K562 (cell line): ENCODE measurements around the gene GNAQ. TPM values are rescaled to one million over a fixed set of nuclear protein-coding genes. Genes with fewer than 3 reads are reported as not detected.

Source experiments
- ATAC-seq: fragments of 200-7000 bp; cut with Tn5 transposase; 3 replicates; pipeline ENCODE4 v1.9.1; 2020; ENCODE audit warnings: moderate library complexity
- BruUV-seq: library from RNA; stranded (reverse); fragments of 400-500 nt; replicated peaks from 2 replicates; lab custom pipeline; 2021; lab: Mats Ljungman, UMichigan
- CTCF ChIA-PET: fragments of 300-600 bp; formaldehyde crosslinking; extraction: SDS; loops from one replicate; lab custom pipeline; 2021; ENCODE audit warnings: low intra/inter-chr PET ratio; lab: Yijun Ruan, JAX
- POLR2A ChIA-PET: fragments of 300-600, 350-650 bp; sonication (Branson Sonifier 250); formaldehyde crosslinking; extraction: SDS; loops from one replicate; lab custom pipeline; 2021; ENCODE audit warnings: antibody characterized with exemption, inconsistent platforms; lab: Yijun Ruan, JAX
- DNase-seq, 4 experiments: peaks; one replicate each; pipeline versions ENCODE4 v3.0.0 to v3.0.0-alpha.2; 2011 to 2018; ENCODE audit warnings: low spot score in 3 of 4, mixed read lengths in 3 of 4; ENCODE audit errors: extremely low read depth in 1 of 4
- FAIRE-seq: peaks from 2 replicates; lab custom pipeline; 2011; peaks lifted over from hg19 to GRCh38; lab: Jason Lieb, UNC
- H2AFZ ChIP-seq: 2 replicates; pipeline ENCODE4 v1.6.0; 2011; ENCODE audit warnings: low read depth, low read length, control low read depth, inconsistent platforms
- H3K27ac ChIP-seq: fragments of 200-600 bp; 3 replicates; pipeline ENCODE4 v1.8.0; 2011; ENCODE audit warnings: low read depth, mild to moderate bottlenecking, control low read depth, inconsistent platforms, low read length, moderate library complexity, mixed read lengths; ENCODE audit errors: extremely low read depth
- H3K27me3 ChIP-seq, 2 experiments: fragments of 300-600 bp in 1 of 2; 2 replicates in 1 of 2; 3 replicates in 1 of 2; pipeline versions ENCODE4 v1.6.0 to v1.8.0; 2011; ENCODE audit warnings: inconsistent platforms in 2 of 2, low read length in 2 of 2, mild to moderate bottlenecking in 1 of 2, mixed read lengths in 1 of 2, moderate library complexity in 1 of 2; ENCODE audit not compliant: control insufficient read depth in 2 of 2, insufficient read depth in 2 of 2
- H3K36me3 ChIP-seq: fragments of 300-600 bp; 3 replicates; pipeline ENCODE4 v1.8.0; 2011; ENCODE audit warnings: mild to moderate bottlenecking, low read length, inconsistent platforms; ENCODE audit not compliant: control insufficient read depth, insufficient read depth
- H3K4me1 ChIP-seq, 2 experiments: fragments of 200-600 bp in 1 of 2; replicated peaks in 1 of 2; 2 replicates in 1 of 2; 3 replicates in 1 of 2; pipeline versions ENCODE4 v1.5.1 to v1.8.0; 2011; ENCODE audit warnings: inconsistent platforms in 2 of 2, low read length in 2 of 2, mild to moderate bottlenecking in 1 of 2, mixed read lengths in 1 of 2, moderate library complexity in 1 of 2; ENCODE audit not compliant: control insufficient read depth in 2 of 2, insufficient read depth in 2 of 2
- H3K4me2 ChIP-seq: 2 replicates; pipeline ENCODE4 v1.6.1; 2011; ENCODE audit warnings: low read length, control low read depth, inconsistent platforms, mixed read lengths; ENCODE audit not compliant: insufficient read depth
- H3K4me3 ChIP-seq: fragments of 200-600 bp; sonication (generic), shearing (Covaris generic); 2 replicates; pipeline ENCODE4 v1.5.1; 2016; ENCODE audit warnings: control low read depth, inconsistent platforms
- H3K79me2 ChIP-seq: fragments of 200-600 bp; 3 replicates; pipeline ENCODE4 v1.8.0; 2011; ENCODE audit warnings: low read length, inconsistent platforms; ENCODE audit not compliant: control insufficient read depth, insufficient read depth
- H3K9ac ChIP-seq, 2 experiments: 2 replicates each; pipeline versions ENCODE4 v1.6.0 to v1.6.1; 2011; ENCODE audit warnings: low read depth in 2 of 2, low read length in 2 of 2, control low read depth in 1 of 2, inconsistent platforms in 1 of 2, mild to moderate bottlenecking in 1 of 2, mixed read lengths in 1 of 2; ENCODE audit not compliant: insufficient read depth in 1 of 2
- H3K9me1 ChIP-seq: one replicate; pipeline ENCODE4 v1.6.0; 2011; ENCODE audit warnings: inconsistent platforms, mild to moderate bottlenecking, low read length, moderate library complexity; ENCODE audit not compliant: control insufficient read depth, insufficient read depth
- H3K9me3 ChIP-seq: replicated peaks from 2 replicates; pipeline ENCODE4 v1.5.1; 2011; ENCODE audit warnings: low read depth, low read length, inconsistent platforms; ENCODE audit not compliant: control insufficient read depth, insufficient read depth
- H4K20me1 ChIP-seq: replicated peaks from 2 replicates; pipeline ENCODE4 v1.6.1; 2011; ENCODE audit warnings: low read length, inconsistent platforms, mixed read lengths; ENCODE audit not compliant: control insufficient read depth, insufficient read depth
- CBX2 ChIP-seq: fragments of 200-600 bp; sonication (generic); IDR thresholded peaks from one replicate; pipeline ENCODE4 v1.6.1; 2012; ENCODE audit warnings: mild to moderate bottlenecking, low read length, inconsistent platforms; ENCODE audit not compliant: insufficient read depth, poor library complexity, severe bottlenecking
- E2F4 ChIP-seq: sonication (generic); formaldehyde crosslinking; IDR thresholded peaks from 2 replicates; pipeline ENCODE4 v1.8.0; 2022; ENCODE audit warnings: mild to moderate bottlenecking, low read depth, missing genetic modification reagents
- HIVEP1 ChIP-seq: fragments of 250-450 bp; sonication (Bioruptor Pico); IDR thresholded peaks from 2 replicates; pipeline ENCODE4 v1.4.0; 2020; ENCODE audit warnings: mild to moderate bottlenecking
- HLTF ChIP-seq: fragments of 450-650 bp; IDR thresholded peaks from 2 replicates; pipeline ENCODE4 v1.6.1; 2016
- HMGXB4 ChIP-seq: sonication (generic); formaldehyde crosslinking; IDR thresholded peaks from 2 replicates; pipeline ENCODE4 v1.8.1; 2023; ENCODE audit warnings: mild to moderate bottlenecking, missing genetic modification reagents
- HOMEZ ChIP-seq: fragments of 250-450 bp; sonication (Bioruptor Pico); IDR thresholded peaks from 2 replicates; pipeline ENCODE4 v1.4.0; 2020; ENCODE audit warnings: mild to moderate bottlenecking, moderate library complexity
- HSF4 ChIP-seq: fragments of 250-450 bp; sonication (Bioruptor Pico); IDR thresholded peaks from 2 replicates; pipeline ENCODE4 v2.1.2; 2022; ENCODE audit warnings: mild to moderate bottlenecking, moderate library complexity, borderline replicate concordance
- ZKSCAN3 ChIP-seq: fragments of 250-450 bp; sonication (Bioruptor Pico); IDR thresholded peaks from 2 replicates; pipeline ENCODE4 v1.4.0; 2020
- ZNF146 ChIP-seq: IDR thresholded peaks from one replicate; pipeline ENCODE4 v1.6.1; 2018; ENCODE audit warnings: missing compliant biosample characterization; ENCODE audit not compliant: unreplicated experiment
- ZNF217 ChIP-seq: sonication (generic); formaldehyde crosslinking; IDR thresholded peaks from 2 replicates; pipeline ENCODE4 v1.8.0; 2022; ENCODE audit warnings: mild to moderate bottlenecking, missing genetic modification reagents
- ZNF449 ChIP-seq: fragments of 250-450 bp; sonication (Bioruptor Pico); IDR thresholded peaks from 2 replicates; pipeline ENCODE4 v1.8.0; 2022; ENCODE audit warnings: moderate library complexity, mild to moderate bottlenecking, inconsistent platforms
- WGBS: fragments of 100-300 bp; shearing (Covaris generic); methylation state at CpG from one replicate; pipeline ENCODE4 v1.1.6; 2016; ENCODE audit warnings: low coverage, mixed read lengths; ENCODE audit not compliant: insufficient coverage; ENCODE audit errors: missing lambda C conversion rate; 5-methylcytosine and 5-hydroxymethylcytosine counted together
- in situ Hi-C: fragments of 300-500 bp; cut with MboI; formaldehyde crosslinking; loops from 4 replicates; pipeline ENCODE4 v1.15.0; 2018; ENCODE audit warnings: inconsistent platforms, mixed read lengths
- intact Hi-C: fragments of 100-400 bp; cut with micrococcal nuclease; formaldehyde crosslinking; loops from 2 replicates; pipeline ENCODE4 v1.14.2; 2022
- polyA plus RNA-seq, 8 experiments: library from polyadenylated mRNA; depleted of rRNA in 4 of 8; stranded (reverse) in 5 of 8; unstranded in 3 of 8; fragments of >200 nt; fragmentation: Nextera tagmentation in 2 of 8; fragmentation: Illumina TruSeq in 1 of 8; extraction: Ambion mirVana in 2 of 8; extraction: Trizol in 1 of 8; gene quantifications; 2 replicates each; pipeline versions ENCODE4 v1.2.1 to v1.2.3, GENCODE V29; 2011 to 2014; ENCODE audit warnings: inconsistent platforms in 1 of 8, missing spikeins in 1 of 8
- total RNA-seq, 7 experiments: library from RNA; depleted of rRNA in 6 of 7; stranded (reverse); fragments of >200 nt in 6 of 7; fragmentation: Illumina TruSeq in 2 of 7; extraction: Trizol in 2 of 7; gene quantifications; 2 replicates each; pipeline versions ENCODE4 v1.2.1 to v1.2.3, GENCODE V29; 2011 to 2021; ENCODE audit warnings: low replicate concordance in 1 of 7

GNAQ gene
- total and polyA plus RNA-seq, 9 of the 15 experiments (the other 6 are each of a cell fraction or from before 2014, with no cell fraction given) = 4.8 to 27.9 (median 17.5) TPM

- no peak for TF ChIP-seq CBX2
Observed at GRCh38 chr9:77839459-77840140, 192.0 kb downstream of the GNAQ start (continued).

- DNase-seq = no peak
- Histone ChIP-seq H2AFZ (no peak overlapping the region), H3K4me2 (no peak overlapping the region), H3K79me2 (peaks cover 35% of the 10 kb centered on the region), H3K4me3 (no peak overlapping the region), H3K4me1 (peaks cover 0 to 17% of the 10 kb centered on the region in 2 experiments; a peak in 3 of 5 replicates), H4K20me1 (no peaks in the 10 kb centered on the region), H3K9ac (no peak overlapping the region), H3K9me3 (no peaks in the 10 kb centered on the region), H3K27ac (no peak overlapping the region), H3K27me3 (no peaks in the 10 kb centered on the region), H3K9me1 (no peaks in the 10 kb centered on the region), H3K36me3 (no peaks in the 10 kb centered on the region)
- 54% methylated on average over 1 of the region's 1 CpG for WGBS
- CTCF ChIA-PET = no interaction called here
- POLR2A ChIA-PET = no interaction called here
- in situ Hi-C loops = no loop called here
- ATAC-seq = no peak
- no TSS peak for BruUV-seq
- FAIRE-seq = no peak
- intact Hi-C loops = no loop called here
- TF ChIP-seq HOMEZ (CRISPR knock-in tag) (no peak), HLTF (no peak), ZKSCAN3 (CRISPR knock-in tag) (no peak), ZNF449 (CRISPR knock-in tag) (no peak), HSF4 (no peak), HMGXB4 (CRISPR knock-in tag) (no peak), ZNF146 (no peak), E2F4 (no peak), ZNF217 (CRISPR knock-in tag) (no peak), HIVEP1 (CRISPR knock-in tag) (no peak)
Observed at GRCh38 chr9:77838986-77839385, 192.6 kb downstream of the GNAQ start.
